ENCODE measurements around the gene PEX7.

- TF ChIP-seq CTCF (IDR thresholded peaks at IDR 0.05) = no peak
- TF ChIP-seq POLR2A (IDR thresholded peaks at IDR 0.05) = no peak
Observed at GRCh38 chr6:136840276-136841001, 18.0 kb downstream of the PEX7 start.
